WTC11 (cell line): ENCODE results near the gene DRD4. TPM values are rescaled to one million over a fixed set of nuclear protein-coding genes. Genes with fewer than 3 reads are reported as not detected.

Experiments
- ATAC-seq: fragments of 200-7000 bp; cut with Tn5 transposase; 2 replicates; pipeline ENCODE4 v1.10.0; 2021; ENCODE audit warnings: mild to moderate bottlenecking, moderate library complexity
- CTCF ChIA-PET: fragments of 300-600 bp; sonication (Branson Sonifier 250); formaldehyde crosslinking; loops from one replicate; lab custom pipeline; 2021; ENCODE audit warnings: antibody characterized with exemption; lab: Charles Lee
- POLR2A ChIA-PET: fragments of 350-600 bp; sonication (Branson Sonifier 250); formaldehyde crosslinking; loops from one replicate; lab custom pipeline; 2021; ENCODE audit warnings: antibody characterized with exemption; lab: Charles Lee
- DNase-seq: peaks from one replicate; pipeline ENCODE4 v3.0.0; 2021; ENCODE audit warnings: low spot score
- H3K27ac Mint-ChIP-seq: 2 replicates; pipeline ENCODE4 v1.8.0; 2021; ENCODE audit warnings: mixed read lengths
- H3K27me3 Mint-ChIP-seq: 2 replicates; pipeline ENCODE4 v1.8.0; 2021; ENCODE audit warnings: low read depth, mild to moderate bottlenecking, moderate library complexity, mixed read lengths
- H3K36me3 Mint-ChIP-seq: 2 replicates; pipeline ENCODE4 v1.8.0; 2021; ENCODE audit warnings: mixed read lengths
- H3K4me1 Mint-ChIP-seq: 2 replicates; pipeline ENCODE4 v1.8.0; 2022; ENCODE audit warnings: mixed read lengths
- H3K4me3 Mint-ChIP-seq: 2 replicates; pipeline ENCODE4 v1.8.0; 2021; ENCODE audit warnings: mild to moderate bottlenecking, moderate library complexity, mixed read lengths
- H3K9me3 Mint-ChIP-seq: 2 replicates; pipeline ENCODE4 v1.8.0; 2021; ENCODE audit warnings: mixed read lengths
- AFF4 ChIP-seq: sonication (generic); formaldehyde crosslinking; IDR thresholded peaks from 2 replicates; pipeline ENCODE4 v1.8.1; 2023; ENCODE audit warnings: mild to moderate bottlenecking, missing genetic modification reagents, borderline replicate concordance
- ELF4 ChIP-seq: sonication (generic); formaldehyde crosslinking; IDR thresholded peaks from 2 replicates; pipeline ENCODE4 v1.8.1; 2022; ENCODE audit warnings: low read depth, mild to moderate bottlenecking, moderate library complexity, missing genetic modification reagents
- ERG ChIP-seq: fragments of 250-450 bp; sonication (Bioruptor Pico); IDR thresholded peaks from 2 replicates; pipeline ENCODE4 v1.8.0; 2021; ENCODE audit warnings: mild to moderate bottlenecking
- FOXP4 ChIP-seq: sonication (generic); formaldehyde crosslinking; IDR thresholded peaks from 2 replicates; pipeline ENCODE4 v1.8.0; 2022; ENCODE audit warnings: mild to moderate bottlenecking, missing genetic modification reagents
- KAT7 ChIP-seq: sonication (generic); formaldehyde crosslinking; IDR thresholded peaks from 2 replicates; pipeline ENCODE4 v1.8.1; 2023; ENCODE audit warnings: missing genetic modification reagents, mild to moderate bottlenecking, borderline replicate concordance
- MAX ChIP-seq: sonication (generic); formaldehyde crosslinking; IDR thresholded peaks from 2 replicates; pipeline ENCODE4 v1.8.0; 2022; ENCODE audit warnings: mild to moderate bottlenecking, missing genetic modification reagents
- MLX ChIP-seq: sonication (generic); formaldehyde crosslinking; IDR thresholded peaks from 2 replicates; pipeline ENCODE4 v1.8.1; 2023; ENCODE audit warnings: mild to moderate bottlenecking, missing genetic modification reagents, moderate library complexity
- NR1H2 ChIP-seq: sonication (generic); formaldehyde crosslinking; IDR thresholded peaks from 2 replicates; pipeline ENCODE4 v1.9.0; 2021; ENCODE audit warnings: mild to moderate bottlenecking, moderate library complexity, missing genetic modification reagents
- NR2C2 ChIP-seq: sonication (generic); formaldehyde crosslinking; IDR thresholded peaks from 2 replicates; pipeline ENCODE4 v1.8.0; 2022; ENCODE audit warnings: mild to moderate bottlenecking, missing genetic modification reagents
- NR3C1 ChIP-seq: sonication (generic); formaldehyde crosslinking; conservative IDR thresholded peaks from 2 replicates; pipeline ENCODE4 v1.8.1; 2023; ENCODE audit warnings: low read depth, mild to moderate bottlenecking, missing genetic modification reagents
- PREB ChIP-seq: sonication (generic); formaldehyde crosslinking; IDR thresholded peaks from 2 replicates; pipeline ENCODE4 v1.8.1; 2022; ENCODE audit warnings: mild to moderate bottlenecking, missing genetic modification reagents, moderate library complexity, borderline replicate concordance
- PRRX2 ChIP-seq: fragments of 250-450 bp; sonication (Bioruptor Pico); IDR thresholded peaks from 2 replicates; pipeline ENCODE4 v1.8.0; 2021; ENCODE audit warnings: mild to moderate bottlenecking
- RELA ChIP-seq: sonication (generic); formaldehyde crosslinking; IDR thresholded peaks from 2 replicates; pipeline ENCODE4 v1.8.1; 2022; ENCODE audit warnings: missing genetic modification reagents, mild to moderate bottlenecking, borderline replicate concordance
- SP1 ChIP-seq: sonication (generic); formaldehyde crosslinking; conservative IDR thresholded peaks from 2 replicates; pipeline ENCODE4 v1.8.1; 2022; ENCODE audit warnings: missing genetic modification reagents
- TCF7 ChIP-seq: sonication (generic); formaldehyde crosslinking; IDR thresholded peaks from 2 replicates; pipeline ENCODE4 v1.8.0; 2022; ENCODE audit warnings: mild to moderate bottlenecking, low read depth, missing genetic modification reagents, moderate library complexity
- USF2 ChIP-seq: sonication (generic); formaldehyde crosslinking; IDR thresholded peaks from 2 replicates; pipeline ENCODE4 v1.8.1; 2023; ENCODE audit warnings: mild to moderate bottlenecking, missing genetic modification reagents, moderate library complexity
- ZBTB21 ChIP-seq: sonication (generic); formaldehyde crosslinking; IDR thresholded peaks from 2 replicates; pipeline ENCODE4 v1.8.1; 2023; ENCODE audit warnings: mild to moderate bottlenecking, missing genetic modification reagents, borderline replicate concordance
- ZNF121 ChIP-seq: sonication (generic); formaldehyde crosslinking; IDR thresholded peaks from 2 replicates; pipeline ENCODE4 v1.8.0; 2023; ENCODE audit warnings: missing genetic modification reagents
- ZNF219 ChIP-seq: sonication (generic); formaldehyde crosslinking; IDR thresholded peaks from 2 replicates; pipeline ENCODE4 v1.8.0; 2023; ENCODE audit warnings: missing genetic modification reagents, mild to moderate bottlenecking, borderline replicate concordance
- ZNF232 ChIP-seq: sonication (generic); formaldehyde crosslinking; IDR thresholded peaks from 2 replicates; pipeline ENCODE4 v1.8.0; 2022; ENCODE audit warnings: mild to moderate bottlenecking, missing genetic modification reagents
- ZNF396 ChIP-seq: fragments of 250-450 bp; sonication (Bioruptor Pico); IDR thresholded peaks from 2 replicates; pipeline ENCODE4 v1.8.0; 2021; ENCODE audit warnings: mild to moderate bottlenecking, moderate library complexity, borderline replicate concordance
- ZNF423 ChIP-seq: fragments of 250-450 bp; sonication (Bioruptor Pico); IDR thresholded peaks from 2 replicates; pipeline ENCODE4 v2.1.2; 2022; ENCODE audit warnings: mild to moderate bottlenecking, moderate library complexity
- total RNA-seq: library from RNA; stranded (reverse); gene quantifications from 3 replicates; pipeline ENCODE4 v1.2.3, GENCODE V29; 2021

The DRD4 gene
- total RNA-seq, 1 experiment from 2014 or later = 3.7 TPM

- TF ChIP-seq ZNF219 (CRISPR knock-in tag) = no peak
Measured at GRCh38 chr11:593347-593746, 43.7 kb upstream of the DRD4 start (continued).

- POLR2A ChIA-PET = no interaction called here
- Mint-ChIP-seq H3K4me1 (no peaks in the 10 kb centered on the region), H3K27ac (no peak overlapping the region), H3K27me3 (no peaks in the 10 kb centered on the region), H3K4me3 (no peak overlapping the region), H3K36me3 (peaks cover 59% of the 10 kb centered on the region), H3K9me3 (no peaks in the 10 kb centered on the region)
- ATAC-seq (no peak), DNase-seq (no peak)
- CTCF ChIA-PET = interaction anchor here (1.2 kb wide), 1 partner anchor 41 kb away, joined by 3 read pairs; no protein-coding TSS in a partner anchor
- TF ChIP-seq PREB (CRISPR knock-in tag) (no peak), TCF7 (CRISPR knock-in tag) (no peak), USF2 (CRISPR knock-in tag) (no peak), NR1H2 (CRISPR knock-in tag) (no peak), SP1 (CRISPR knock-in tag) (no peak), FOXP4 (CRISPR knock-in tag) (no peak), NR2C2 (no peak), ZNF423 (no peak), NR3C1 (CRISPR knock-in tag) (no peak), ZNF232 (CRISPR knock-in tag) (no peak)
Measured at GRCh38 chr11:595400-595799, 41.7 kb upstream of the DRD4 start.

- POLR2A ChIA-PET = no interaction called here
- Mint-ChIP-seq H3K36me3 (peaks cover 53% of the 10 kb centered on the region), H3K4me3 (no peak overlapping the region), H3K4me1 (no peaks in the 10 kb centered on the region), H3K9me3 (no peaks in the 10 kb centered on the region), H3K27ac (0 out of 2 replicates have a peak overlapping the region, but pooled peaks have one; percentile 27), H3K27me3 (no peaks in the 10 kb centered on the region)
- ATAC-seq (no peak), DNase-seq (no peak)
- TF ChIP-seq RELA (no peak), ZBTB21 (CRISPR knock-in tag) (no peak), MAX (CRISPR knock-in tag) (no peak), KAT7 (no peak), TCF7 (CRISPR knock-in tag) (no peak), ELF4 (no peak), ZNF121 (CRISPR knock-in tag) (no peak), PRRX2 (no peak), ERG (CRISPR knock-in tag) (no peak), ZNF396 (CRISPR knock-in tag) (no peak), AFF4 (CRISPR knock-in tag) (no peak), MLX (CRISPR knock-in tag) (no peak)
- CTCF ChIA-PET = no interaction called here
Measured at GRCh38 chr11:596374-596773, 40.7 kb upstream of the DRD4 start.
